ENCODE results near the gene FSIP1.

GRCh38 chr15:39638041-39638440, 144.6 kb downstream of the FSIP1 start:
- no peak for TF ChIP-seq CTCF (IDR thresholded peaks at IDR 0.05)
- TF ChIP-seq EZH2 (IDR thresholded peaks at IDR 0.05): no peak
- no peak for TF ChIP-seq EZH2phosphoT487 (IDR thresholded peaks at IDR 0.05)

Data from neural progenitor cell (in vitro differentiated cells).